Sigmoid colon (tissue), 7 donors: ENCODE data around the gene ZNF611. TPM values are rescaled to one million over a fixed set of nuclear protein-coding genes. Genes with fewer than 3 reads are reported as not detected.
"Not testable (repeated sequence)": the region's sequence is repeated elsewhere in the genome, so short reads cannot be mapped to it uniquely, and the experiment has no call there.

Experiments
- DNase-seq: peaks from one replicate; pipeline ENCODE4 v3.0.0-alpha.2; 2019
- H3K27ac ChIP-seq, 4 donors: fragments of 200-600 bp; sonication (generic); one replicate each; pipeline ENCODE4 v1.5.1; 2016 to 2019; ENCODE audit warnings: mild to moderate bottlenecking in 1 of 4
- H3K27me3 ChIP-seq, 3 donors: fragments of 200-600 bp; sonication (generic); one replicate each; pipeline ENCODE4 v1.5.1; 2019; ENCODE audit warnings: mild to moderate bottlenecking in 1 of 3
- H3K36me3 ChIP-seq, 4 donors: fragments of 200-600 bp; sonication (generic); one replicate each; pipeline ENCODE4 v1.5.1; 2016 to 2019
- H3K4me1 ChIP-seq, 4 donors: fragments of 200-600 bp; sonication (generic); one replicate each; pipeline ENCODE4 v1.5.1; 2017 to 2019
- H3K4me3 ChIP-seq, 4 donors: fragments of 200-600 bp; sonication (generic); one replicate each; pipeline ENCODE4 v1.5.1; 2017 to 2019; ENCODE audit warnings: mild to moderate bottlenecking in 2 of 4, moderate library complexity in 1 of 4
- H3K9me3 ChIP-seq, 4 donors: fragments of 200-600 bp in 3 of 4; sonication (generic) in 3 of 4; one replicate each; pipeline versions ENCODE4 v1.5.1 to v1.6.1; 2013 to 2019
- CTCF ChIP-seq, 4 experiments: fragments of 450-650 bp in 3 of 4; fragments of 200-600 bp in 1 of 4; IDR thresholded peaks; one replicate each; pipeline ENCODE4 v1.5.1; 2016 to 2019; ENCODE audit warnings: antibody characterized with exemption in 4 of 4, mild to moderate bottlenecking in 3 of 4, moderate library complexity in 2 of 4
- EP300 ChIP-seq, 4 donors: sonication (generic); formaldehyde crosslinking; IDR thresholded peaks; one replicate each; pipeline ENCODE4 v1.6.1; 2017; ENCODE audit warnings: antibody characterized with exemption in 4 of 4
- POLR2A ChIP-seq, 2 donors: fragments of 450-650 bp; IDR thresholded peaks; one replicate each; pipeline ENCODE4 v1.6.1; 2016; ENCODE audit warnings: antibody characterized with exemption in 2 of 2, mild to moderate bottlenecking in 2 of 2, moderate library complexity in 2 of 2
- POLR2AphosphoS5 ChIP-seq, 4 donors: sonication (generic); formaldehyde crosslinking; IDR thresholded peaks; one replicate each; pipeline ENCODE4 v1.6.1; 2017; ENCODE audit warnings: antibody characterized with exemption in 4 of 4
- WGBS, 2 donors: extraction: QIAGEN DNeasy Blood & Tissue Kit; methylation state at CpG; one replicate each; pipeline ENCODE4 v1.1.7; 2013; 5-methylcytosine and 5-hydroxymethylcytosine counted together
- intact Hi-C: fragments of 100-400 bp; cut with DNase I; formaldehyde crosslinking; loops from one replicate; pipeline ENCODE4 v1.15.1; 2023
- polyA plus RNA-seq, 3 donors: library from polyadenylated mRNA; stranded (reverse); fragments of 200-250 nt; gene quantifications; one replicate each; pipeline ENCODE4 v1.2.3, GENCODE V29; 2013
- total RNA-seq, 4 donors: library from RNA; depleted of rRNA; stranded (reverse); fragments of >200 nt; gene quantifications; one replicate each; pipeline ENCODE4 v1.1.0, GENCODE V29; 2016
- donor health status: healthy with polysubstance abuse.
- donor health status: Bipolar disorder and iron deficiency.
- donor health status: healthy.

ZNF611 gene
- 10 to 100 TPM in 2 of 4 donors, 1 to 10 TPM in 2; 5.4 to 10.8 (median 8.8) TPM for total RNA-seq
- polyA plus RNA-seq = 1 to 10 TPM; 2.3 to 7.0 (median 3.0) TPM

GRCh38 chr19:52734893-52735661, at the start of gene ZNF611:
ZNF611 (minus strand) TSS chr19:52735044; CDS start chr19:52715894, 19,150 bp downstream.
- TF ChIP-seq POLR2AphosphoS5 (IDR thresholded peaks at IDR 0.05) (peak; percentile 86 to 94 (median 93)), CTCF (IDR thresholded peaks at IDR 0.05) (peak; percentile 50 to 75 (median 63)), POLR2A (IDR thresholded peaks at IDR 0.05) (peak; percentile 75 to 91), EP300 (IDR thresholded peaks at IDR 0.05) (peak in 1 of 4 donors; percentile 13)
- H3K9me3 ChIP-seq = no peaks in the 10 kb centered on the region

GRCh38 chr19:52782864-52783263, 48.0 kb upstream of the ZNF611 start:
- DNase-seq, intact Hi-C loops, H3K27me3 ChIP-seq, H3K4me3 ChIP-seq, H3K27ac ChIP-seq, H3K9me3 ChIP-seq: not testable (repeated sequence)
- H3K36me3 ChIP-seq = peaks cover 0 to 21% (median 0%) of the 10 kb centered on the region in 4 donors
- WGBS, 2 donors = 92% methylated on average over 2 of the region's 2 CpGs
- H3K4me1 ChIP-seq = peaks cover 0 to 18% (median 13%) of the 10 kb centered on the region in 4 donors

More at GRCh38 chr19:52734893-52735661, at the start of gene ZNF611:
- DNase-seq = peak; percentile 99
- peak within 1 kb of the TSS; percentile 61 to 89 (median 84) for H3K4me3 ChIP-seq
- peak within 1 kb of the TSS; percentile 86 to 95 (median 92) for H3K27ac ChIP-seq
- H3K4me1 ChIP-seq = peaks cover 0 to 27% (median 19%) of the 10 kb centered on the region in 4 donors
- no peaks in the 10 kb centered on the region for H3K27me3 ChIP-seq
- WGBS, 2 donors = 5 to 10% methylated on average over 38 of the region's 38 CpGs
- H3K36me3 ChIP-seq = no peaks in the 10 kb centered on the region
- intact Hi-C loops = loop anchor here (2.0 to 10.0 kb wide), 4 partner anchors 43 to 164 kb away; partner anchors contain the start of genes ZNF600 and ZNF83

GRCh38 chr19:52778811-52779210, 44.0 kb upstream of the ZNF611 start:
- no peak overlapping the region for H3K4me3 ChIP-seq
- H3K36me3 ChIP-seq = peaks cover 0 to 36% (median under 1%) of the 10 kb centered on the region in 4 donors
- H3K27ac ChIP-seq = no peak overlapping the region
- intact Hi-C loops = no loop called here
- TF ChIP-seq POLR2A (IDR thresholded peaks at IDR 0.05) (no peak), EP300 (IDR thresholded peaks at IDR 0.05) (no peak), CTCF (IDR thresholded peaks at IDR 0.05) (no peak), POLR2AphosphoS5 (IDR thresholded peaks at IDR 0.05) (no peak)
- WGBS, 2 donors = 55 to 89% methylated on average over 3 of the region's 3 CpGs
- no peaks in the 10 kb centered on the region for H3K4me1 ChIP-seq
- no peak for DNase-seq
- H3K27me3 ChIP-seq = no peaks in the 10 kb centered on the region
- H3K9me3 ChIP-seq = no peaks in the 10 kb centered on the region

GRCh38 chr19:52756447-52756846, 21.6 kb upstream of the ZNF611 start:
- H3K27ac ChIP-seq, H3K4me1 ChIP-seq, H3K27me3 ChIP-seq, H3K4me3 ChIP-seq, H3K36me3 ChIP-seq, H3K9me3 ChIP-seq, DNase-seq, intact Hi-C loops: not testable (repeated sequence)
- 79 to 82% methylated on average over 2 of the region's 2 CpGs for WGBS, 2 donors

GRCh38 chr19:52749780-52750179, 14.9 kb upstream of the ZNF611 start:
- no peaks in the 10 kb centered on the region for H3K9me3 ChIP-seq
- peaks cover 0 to 5% (median 1%) of the 10 kb centered on the region in 4 donors for H3K4me1 ChIP-seq
- H3K4me3 ChIP-seq = no peak overlapping the region
- no peak for DNase-seq
- WGBS, 2 donors = 57 to 67% methylated on average over 4 of the region's 4 CpGs
- TF ChIP-seq CTCF (IDR thresholded peaks at IDR 0.05) = no peak
- no peak for TF ChIP-seq POLR2AphosphoS5 (IDR thresholded peaks at IDR 0.05)
- no peak for TF ChIP-seq EP300 (IDR thresholded peaks at IDR 0.05)
- no peak for TF ChIP-seq POLR2A (IDR thresholded peaks at IDR 0.05)
- H3K27me3 ChIP-seq = no peaks in the 10 kb centered on the region
- intact Hi-C loops = loop anchor here (5.0 kb wide), 1 partner anchor 502 kb away; no protein-coding TSS in a partner anchor
- no peaks in the 10 kb centered on the region for H3K36me3 ChIP-seq
- no peak overlapping the region for H3K27ac ChIP-seq
